Testis (tissue), 2 donors: ENCODE results near the gene IMP3.

Source experiments
- CTCF ChIP-seq, 3 experiments: fragments of 450-650 bp in 2 of 3; fragments of 200-600 bp in 1 of 3; sonication (generic) in 1 of 3; IDR thresholded peaks; one replicate each; pipeline ENCODE4 v1.5.1; 2016 to 2019; ENCODE audit warnings: antibody characterized with exemption in 3 of 3, mild to moderate bottlenecking in 2 of 3, moderate library complexity in 1 of 3
- POLR2A ChIP-seq: fragments of 450-650 bp; IDR thresholded peaks from one replicate; pipeline ENCODE4 v1.6.1; 2017; ENCODE audit warnings: antibody characterized with exemption, mild to moderate bottlenecking, moderate library complexity

- TF ChIP-seq CTCF (IDR thresholded peaks at IDR 0.05) (no peak), POLR2A (no peak)
Observed at GRCh38 chr15:75636026-75636425, 4.0 kb downstream of the IMP3 start.
